ENCODE measurements around the gene STATH.

DNA sequence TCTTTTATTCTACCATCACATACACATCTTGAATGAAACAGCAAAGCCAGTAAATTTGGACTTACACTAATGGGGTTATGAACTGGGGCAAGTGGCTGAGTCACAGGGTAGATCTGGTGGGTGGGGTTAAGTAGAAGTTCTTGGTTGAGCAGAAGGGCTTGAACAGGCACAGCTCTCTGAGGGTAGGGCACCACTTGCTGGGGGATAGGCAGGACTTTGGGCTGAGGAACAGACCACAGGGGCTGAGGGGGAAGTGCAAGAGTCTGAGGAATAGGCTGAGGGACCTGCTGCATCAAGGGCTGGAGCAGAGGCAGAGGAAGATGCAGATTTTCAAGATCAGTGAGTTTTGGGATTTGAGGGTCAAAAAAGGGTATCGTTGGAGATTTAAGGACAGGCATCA, 38.6 kb upstream of the STATH start:
- TF ChIP-seq, protein P1, sequence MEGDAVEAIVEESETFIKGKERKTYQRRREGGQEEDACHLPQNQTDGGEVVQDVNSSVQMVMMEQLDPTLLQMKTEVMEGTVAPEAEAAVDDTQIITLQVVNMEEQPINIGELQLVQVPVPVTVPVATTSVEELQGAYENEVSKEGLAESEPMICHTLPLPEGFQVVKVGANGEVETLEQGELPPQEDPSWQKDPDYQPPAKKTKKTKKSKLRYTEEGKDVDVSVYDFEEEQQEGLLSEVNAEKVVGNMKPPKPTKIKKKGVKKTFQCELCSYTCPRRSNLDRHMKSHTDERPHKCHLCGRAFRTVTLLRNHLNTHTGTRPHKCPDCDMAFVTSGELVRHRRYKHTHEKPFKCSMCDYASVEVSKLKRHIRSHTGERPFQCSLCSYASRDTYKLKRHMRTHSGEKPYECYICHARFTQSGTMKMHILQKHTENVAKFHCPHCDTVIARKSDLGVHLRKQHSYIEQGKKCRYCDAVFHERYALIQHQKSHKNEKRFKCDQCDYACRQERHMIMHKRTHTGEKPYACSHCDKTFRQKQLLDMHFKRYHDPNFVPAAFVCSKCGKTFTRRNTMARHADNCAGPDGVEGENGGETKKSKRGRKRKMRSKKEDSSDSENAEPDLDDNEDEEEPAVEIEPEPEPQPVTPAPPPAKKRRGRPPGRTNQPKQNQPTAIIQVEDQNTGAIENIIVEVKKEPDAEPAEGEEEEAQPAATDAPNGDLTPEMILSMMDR (IDR thresholded peaks at IDR 0.05), result no peak
- TF ChIP-seq POLR2AphosphoS5 (IDR thresholded peaks at IDR 0.05), result no peak

All from upper lobe of left lung (tissue), 4 donors.